Measurements from ENCODE around the gene EIF2B5. TPM values are rescaled to one million over a fixed set of nuclear protein-coding genes. Genes with fewer than 3 reads are reported as not detected.

Gene EIF2B5
- total and polyA plus RNA-seq, 2 of the 13 experiments (the other 11 are each of a cell fraction or from before 2014, with no cell fraction given): 38.4 to 60.2 TPM

GRCh38 chr3:184176377-184177330, 41.5 kb downstream of the EIF2B5 start:
- DNase-seq (ENCODE audit: low spot score) (peak; percentile 69), ATAC-seq (peak; percentile 65), FAIRE-seq (no peak)
- POLR2A ChIA-PET: interaction anchor here (0.8 to 2.4 kb wide), 4 partner anchors 8 to 21 kb away, joined by 3 to 17 read pairs (median 4); partner anchors contain the start of gene ABCF3
- CTCF ChIA-PET (ENCODE audit: low intra/inter-chr PET ratio, low total read pairs): no interaction called here
- Histone ChIP-seq H2AFZ (ENCODE audit: low read length) (no peak overlapping the region), H3K27ac (ENCODE audit: extremely low read length, insufficient read depth, low read length) (peak overlapping the region; percentile 77), H3K9ac (ENCODE audit: insufficient read depth, low read depth, low read length) (peak overlapping the region; percentile 98), H3K4me1 (ENCODE audit: insufficient read depth, low read length) (peaks cover 24% of the 10 kb centered on the region), H3K4me3 (replicated peaks in 1 of 3; ENCODE audit: insufficient read depth in 1 of 3, low read depth in 2 of 3, low read length in 3 of 3) (peak overlapping the region; percentile 97 to 99 (median 99)), H3K27me3 (ENCODE audit: control insufficient read depth in 1 of 2, insufficient read depth in 2 of 2, low read length in 2 of 2) (no peaks in the 10 kb centered on the region; a peak in 1 of 5 replicates), H4K20me1 (ENCODE audit: insufficient read depth, low read length) (no peaks in the 10 kb centered on the region; the same call in 1 of the 2 replicates), H3K4me2 (ENCODE audit: low read depth, low read length) (peak overlapping the region; percentile 95), H3K9me3 (ENCODE audit: low read length) (no peaks in the 10 kb centered on the region), H3K36me3 (replicated peaks in 1 of 2; ENCODE audit: control insufficient read depth in 1 of 2, insufficient read depth in 2 of 2, low read length in 2 of 2) (peaks cover 36 to 51% of the 10 kb centered on the region in 2 experiments), H3K79me2 (ENCODE audit: insufficient read depth, low read length) (peaks cover 23% of the 10 kb centered on the region)
- in situ Hi-C loops (cut with HindIII; ENCODE audit: extremely low pct_ligation_motif_present, low pct_unique_long_range_greater_than_20kb): no loop called here
- WGBS (ENCODE audit: low lambda C conversion rate): 58% methylated on average over 13 of the region's 19 CpGs
- BruUV-seq (replicated peaks): no TSS peak
- intact Hi-C loops (cut with micrococcal nuclease; ENCODE audit: unreplicated experiment): no loop called here
- peak; percentile 69; the same call in 1 of the 2 replicates for TF ChIP-seq THAP9 (CRISPR knock-in tag; IDR thresholded peaks at IDR 0.05; ENCODE audit: borderline replicate concordance)
- peak; percentile 11; the same call in 1 of the 2 replicates for TF ChIP-seq RXRB (CRISPR knock-in tag; IDR thresholded peaks at IDR 0.05; ENCODE audit: borderline replicate concordance)
- no peak for TF ChIP-seq POLR2G (IDR thresholded peaks at IDR 0.05; ENCODE audit: low read depth, low read length)
- no peak for TF ChIP-seq EZH2 (conservative IDR thresholded peaks at IDR 0.05; ENCODE audit: low read depth, low read length)
- TF ChIP-seq DZIP1 (CRISPR knock-in tag; IDR thresholded peaks at IDR 0.05): no peak
- 0 out of 2 replicates have a peak, but pooled peaks have one; percentile 13 for TF ChIP-seq TAF1 (CRISPR knock-in tag; IDR thresholded peaks at IDR 0.05)
- no peak for TF ChIP-seq ATAD3A (CRISPR knock-in tag; IDR thresholded peaks at IDR 0.05)
- peak in 1 of 2 experiments; percentile 23; a peak in 1 of 4 replicates for TF ChIP-seq POLR2A (IDR thresholded peaks at IDR 0.05; ENCODE audit: insufficient read depth in 1 of 2, low read depth in 2 of 2, low read length in 2 of 2)
- TF ChIP-seq NCOA2 (CRISPR knock-in tag; IDR thresholded peaks at IDR 0.05): 0 out of 2 replicates have a peak, but pooled peaks have one; percentile 11
- peak; percentile 10; the same call in 1 of the 2 replicates for TF ChIP-seq HNF1B (CRISPR knock-in tag; IDR thresholded peaks at IDR 0.05)
- TF ChIP-seq SAP130 (CRISPR knock-in tag; IDR thresholded peaks at IDR 0.05; ENCODE audit: low read depth): peak; percentile 59
- TF ChIP-seq ZNF510 (CRISPR knock-in tag; IDR thresholded peaks at IDR 0.05; ENCODE audit: low read depth): no peak
- TF ChIP-seq ELF1 (CRISPR knock-in tag; IDR thresholded peaks at IDR 0.05): 0 out of 2 replicates have a peak, but pooled peaks have one; percentile 22
- TF ChIP-seq IRF2 (CRISPR knock-in tag; IDR thresholded peaks at IDR 0.05): 0 out of 2 replicates have a peak, but pooled peaks have one; percentile 45
- TF ChIP-seq ZFX (CRISPR knock-in tag; IDR thresholded peaks at IDR 0.05; ENCODE audit: low read depth): peak; percentile 59
- TF ChIP-seq PHF5A (CRISPR knock-in tag; IDR thresholded peaks at IDR 0.05; ENCODE audit: low read depth, unreplicated experiment): no peak
